Liver (tissue), 3 donors: ENCODE data around the gene WDR45.

ENCODE experiments used
- RAD21 ChIP-seq, 2 donors: IDR thresholded peaks; 2 replicates each; pipeline ENCODE4 v1.6.1; 2016; ENCODE audit warnings: antibody characterized with exemption in 2 of 2, mild to moderate bottlenecking in 2 of 2
- TF ChIP-seq, protein P1 (sequence below): fragments of 150-350 bp; IDR thresholded peaks from 2 replicates; pipeline ENCODE4 v1.5.1; 2017; ENCODE audit warnings: improper control_type of control experiment, low read depth, low read length; ENCODE audit not compliant: missing input control
- donor health status: healthy.
- donor health status: healthy.

DNA sequence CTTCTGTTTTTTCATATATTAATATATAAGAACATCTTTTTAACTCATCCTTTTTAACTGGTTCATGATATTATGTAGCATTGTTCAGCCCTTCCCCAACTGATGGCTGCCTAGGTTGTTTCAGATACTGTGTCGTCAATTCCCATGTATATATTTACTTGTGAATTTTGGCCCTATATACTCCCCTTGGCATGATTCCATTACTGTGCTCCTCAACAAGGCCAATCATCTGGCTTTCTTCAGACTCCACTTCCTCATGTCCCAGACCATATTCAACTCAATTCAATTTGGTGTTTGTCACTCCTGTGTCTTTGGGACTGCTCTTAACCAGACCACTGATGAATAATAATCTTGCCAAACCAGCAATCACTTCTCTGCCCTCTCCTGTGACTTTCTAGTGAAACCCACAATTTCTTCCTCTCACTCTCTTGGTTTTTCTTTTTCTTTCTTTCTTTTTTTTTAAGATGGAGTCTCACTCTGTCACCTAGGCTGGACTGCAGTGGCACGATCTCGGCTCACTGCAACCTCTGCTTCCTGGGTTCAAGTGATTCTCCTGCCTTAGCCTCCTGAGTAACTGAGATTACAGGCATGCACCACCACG, 2.7 kb upstream of the WDR45 start:
- TF ChIP-seq, protein P1, sequence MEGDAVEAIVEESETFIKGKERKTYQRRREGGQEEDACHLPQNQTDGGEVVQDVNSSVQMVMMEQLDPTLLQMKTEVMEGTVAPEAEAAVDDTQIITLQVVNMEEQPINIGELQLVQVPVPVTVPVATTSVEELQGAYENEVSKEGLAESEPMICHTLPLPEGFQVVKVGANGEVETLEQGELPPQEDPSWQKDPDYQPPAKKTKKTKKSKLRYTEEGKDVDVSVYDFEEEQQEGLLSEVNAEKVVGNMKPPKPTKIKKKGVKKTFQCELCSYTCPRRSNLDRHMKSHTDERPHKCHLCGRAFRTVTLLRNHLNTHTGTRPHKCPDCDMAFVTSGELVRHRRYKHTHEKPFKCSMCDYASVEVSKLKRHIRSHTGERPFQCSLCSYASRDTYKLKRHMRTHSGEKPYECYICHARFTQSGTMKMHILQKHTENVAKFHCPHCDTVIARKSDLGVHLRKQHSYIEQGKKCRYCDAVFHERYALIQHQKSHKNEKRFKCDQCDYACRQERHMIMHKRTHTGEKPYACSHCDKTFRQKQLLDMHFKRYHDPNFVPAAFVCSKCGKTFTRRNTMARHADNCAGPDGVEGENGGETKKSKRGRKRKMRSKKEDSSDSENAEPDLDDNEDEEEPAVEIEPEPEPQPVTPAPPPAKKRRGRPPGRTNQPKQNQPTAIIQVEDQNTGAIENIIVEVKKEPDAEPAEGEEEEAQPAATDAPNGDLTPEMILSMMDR = no peak
- TF ChIP-seq RAD21 (IDR thresholded peaks at IDR 0.05) = no peak
